Midbrain (tissue), 1 donor: ENCODE results near the gene CTIF.

Experiments used
- DNase-seq: peaks from one replicate; lab custom pipeline; 2025; lab: John Stamatoyannopoulos, UW

The CTIF gene

DNA sequence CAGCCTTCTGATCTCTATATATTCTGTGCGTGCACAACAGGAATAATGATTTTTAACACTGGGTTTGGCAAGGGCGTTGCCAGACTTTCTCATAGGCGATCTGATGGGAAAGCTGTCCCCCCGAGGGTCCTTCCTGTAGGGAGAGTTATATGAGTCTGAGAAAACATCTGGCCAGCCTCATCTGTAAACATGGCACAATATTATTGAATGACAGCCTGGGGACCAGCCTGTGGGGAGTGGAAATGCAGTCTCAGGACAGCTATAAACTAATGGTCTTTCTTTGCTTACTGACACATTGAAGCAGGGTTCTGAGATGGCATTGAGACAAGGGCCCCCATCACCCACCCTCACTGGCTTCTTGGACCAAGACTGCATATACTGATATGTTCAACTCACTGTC is 62.5 kb downstream of the CTIF start:
- no peak for DNase-seq

- no peak for DNase-seq
These were observed 64.0 kb downstream of the CTIF start for GRCh38 chr18:48602759-48603390.

GRCh38 chr18:48605408-48605845 is 66.6 kb downstream of the CTIF start:
- DNase-seq, result no peak

- DNase-seq, result peak; percentile 39
These were observed 68.5 kb downstream of the CTIF start for GRCh38 chr18:48607056-48607984.

- peak; percentile 34 for DNase-seq
These were observed 69.8 kb downstream of the CTIF start for GRCh38 chr18:48608581-48608980.

- no peak for DNase-seq
These were observed 70.3 kb downstream of the CTIF start for GRCh38 chr18:48609114-48609513.

DNA sequence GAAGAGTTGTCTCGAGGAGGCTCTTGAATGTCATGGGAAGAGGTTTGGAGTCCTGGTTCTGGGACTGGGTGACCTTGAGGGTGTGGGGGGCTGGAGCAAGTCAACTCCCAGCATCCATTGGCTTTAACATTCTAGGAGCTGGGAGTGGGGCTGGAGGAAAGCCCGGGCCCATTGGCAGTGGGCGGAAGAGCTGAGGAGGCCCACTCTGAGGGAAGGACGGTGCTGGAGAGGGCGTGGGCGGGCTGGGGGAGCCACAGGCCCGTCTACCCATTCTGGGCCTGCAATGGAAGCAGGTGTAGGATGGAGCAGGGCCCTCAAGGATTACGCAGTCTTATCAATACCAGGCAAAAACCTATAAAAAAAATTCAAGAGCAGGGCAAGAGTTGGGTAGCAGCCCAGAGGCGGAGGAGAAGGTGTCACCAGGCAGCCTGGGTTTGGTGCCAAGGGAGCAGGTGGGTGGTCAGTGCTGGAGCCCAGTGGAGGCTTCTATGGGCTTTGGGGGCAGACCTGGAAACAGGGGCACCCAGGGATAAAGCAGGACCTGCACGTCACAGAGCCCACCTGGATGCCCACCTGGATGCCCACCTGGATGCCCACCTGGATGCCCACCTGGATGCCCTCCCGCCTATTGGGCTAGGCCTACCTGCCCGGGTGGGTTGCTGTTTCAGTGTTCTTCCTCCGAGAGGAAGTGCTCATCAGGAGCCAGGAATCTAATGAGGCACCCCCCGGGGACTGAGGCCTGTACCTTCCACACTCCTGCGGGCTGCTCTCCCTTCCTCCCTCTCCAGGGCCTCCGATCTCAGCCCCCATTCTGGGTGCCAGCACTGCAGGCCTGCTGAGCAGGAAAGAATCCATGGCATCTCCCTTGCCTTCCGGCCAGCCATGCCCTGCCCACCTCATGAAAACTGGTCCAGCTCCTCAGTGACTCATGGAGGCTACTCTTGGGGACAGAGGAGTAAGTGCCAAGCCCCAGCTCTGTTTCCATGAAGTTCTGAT is 71.3 kb downstream of the CTIF start:
- DNase-seq, result no peak

DNA sequence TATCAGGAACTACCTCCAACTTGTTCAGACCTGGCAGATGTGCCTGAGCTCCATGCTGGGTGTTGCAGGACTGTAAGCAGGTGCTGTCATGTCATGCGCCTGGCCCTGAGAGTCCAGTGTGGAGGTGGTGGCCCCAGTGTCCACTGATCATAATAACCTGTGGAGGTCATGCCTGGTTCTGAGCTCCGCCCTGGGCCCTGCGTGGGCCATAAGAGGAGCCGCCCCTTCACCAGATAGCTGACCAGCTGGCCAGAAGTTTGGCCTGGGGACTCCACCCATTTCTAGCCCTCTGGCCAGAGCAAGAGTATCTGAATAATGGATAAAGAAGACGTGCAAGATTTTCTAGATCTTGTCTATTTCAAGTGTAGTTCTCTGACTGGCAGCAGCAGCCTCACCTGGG is 72.4 kb downstream of the CTIF start:
- no peak for DNase-seq

DNA sequence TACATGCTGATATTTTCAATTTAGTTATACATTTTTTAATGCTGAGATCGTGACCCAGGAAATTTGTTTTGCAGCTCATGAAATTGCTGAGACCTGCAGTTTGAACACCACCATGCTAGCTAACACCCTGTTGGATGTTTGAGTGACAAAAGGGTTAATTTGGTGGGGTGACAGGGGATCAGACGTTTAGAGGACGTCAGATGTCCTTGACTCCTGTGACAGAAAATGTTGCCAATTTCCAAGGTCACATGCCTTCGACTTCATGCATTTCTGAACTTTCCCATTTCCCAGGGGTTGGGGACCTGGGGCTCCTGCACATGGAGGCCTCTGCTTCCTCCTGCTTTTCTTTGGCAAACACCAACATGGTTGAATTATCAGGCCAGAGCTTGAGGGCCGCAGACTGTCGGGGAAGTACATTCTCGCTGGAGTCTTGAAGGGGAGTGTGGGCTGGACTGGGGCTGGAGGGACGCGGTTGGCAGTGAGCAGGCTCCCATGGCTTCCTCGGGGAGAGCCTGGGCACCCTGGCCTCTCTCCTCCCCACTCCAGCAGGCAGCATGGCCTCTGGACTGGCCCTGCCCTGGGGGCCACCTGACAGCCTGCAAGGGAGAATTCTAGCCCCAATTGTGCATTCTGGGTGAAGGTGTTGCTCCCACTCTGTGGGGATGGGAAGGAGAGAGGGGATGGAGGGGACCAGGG is 73.1 kb downstream of the CTIF start:
- DNase-seq, result no peak

GRCh38 chr18:48612511-48612910 is 73.7 kb downstream of the CTIF start:
- DNase-seq, result no peak

GRCh38 chr18:48612917-48613316 is 74.1 kb downstream of the CTIF start:
- DNase-seq, result peak; percentile 30

DNA sequence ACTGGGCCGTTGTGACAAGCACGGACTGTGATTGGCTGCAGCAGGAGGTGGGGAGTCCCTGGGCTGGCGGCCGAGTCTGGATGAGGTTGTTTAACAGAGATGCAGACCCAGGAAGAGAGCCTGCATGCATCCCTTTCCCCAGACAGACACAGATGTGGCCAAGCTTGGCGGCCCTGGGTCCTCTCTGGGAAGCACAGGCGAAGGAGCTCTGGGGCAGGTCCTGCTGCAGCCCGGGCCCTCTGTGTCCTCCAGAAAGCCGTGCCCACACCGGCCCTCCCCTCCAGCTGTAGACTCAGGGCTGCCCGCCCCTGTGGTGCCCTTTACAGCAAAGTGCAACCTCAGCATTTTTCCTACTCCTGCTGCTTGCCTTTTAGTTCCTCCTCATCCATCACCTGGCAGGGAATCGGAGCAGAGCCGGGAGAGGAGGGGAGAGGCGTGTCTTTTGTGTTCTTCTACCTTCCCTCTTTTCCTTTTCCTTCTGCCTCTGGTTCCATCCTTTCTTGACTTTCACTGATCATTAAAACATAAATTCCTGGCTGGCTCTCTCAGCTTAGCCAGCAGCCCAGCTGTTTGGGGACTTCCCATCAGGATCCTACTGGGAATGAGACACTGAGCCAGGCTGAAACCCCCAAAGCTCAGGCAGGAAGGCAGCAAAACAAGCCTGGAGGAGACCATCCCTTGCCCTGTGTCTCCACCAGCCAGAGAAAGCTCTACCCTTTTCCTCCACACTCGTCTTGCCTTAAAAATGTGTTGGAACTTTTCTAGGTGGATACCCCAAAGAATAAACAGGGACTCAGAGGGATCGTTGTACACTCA is 75.0 kb downstream of the CTIF start:
- peak; percentile 88 for DNase-seq

DNA sequence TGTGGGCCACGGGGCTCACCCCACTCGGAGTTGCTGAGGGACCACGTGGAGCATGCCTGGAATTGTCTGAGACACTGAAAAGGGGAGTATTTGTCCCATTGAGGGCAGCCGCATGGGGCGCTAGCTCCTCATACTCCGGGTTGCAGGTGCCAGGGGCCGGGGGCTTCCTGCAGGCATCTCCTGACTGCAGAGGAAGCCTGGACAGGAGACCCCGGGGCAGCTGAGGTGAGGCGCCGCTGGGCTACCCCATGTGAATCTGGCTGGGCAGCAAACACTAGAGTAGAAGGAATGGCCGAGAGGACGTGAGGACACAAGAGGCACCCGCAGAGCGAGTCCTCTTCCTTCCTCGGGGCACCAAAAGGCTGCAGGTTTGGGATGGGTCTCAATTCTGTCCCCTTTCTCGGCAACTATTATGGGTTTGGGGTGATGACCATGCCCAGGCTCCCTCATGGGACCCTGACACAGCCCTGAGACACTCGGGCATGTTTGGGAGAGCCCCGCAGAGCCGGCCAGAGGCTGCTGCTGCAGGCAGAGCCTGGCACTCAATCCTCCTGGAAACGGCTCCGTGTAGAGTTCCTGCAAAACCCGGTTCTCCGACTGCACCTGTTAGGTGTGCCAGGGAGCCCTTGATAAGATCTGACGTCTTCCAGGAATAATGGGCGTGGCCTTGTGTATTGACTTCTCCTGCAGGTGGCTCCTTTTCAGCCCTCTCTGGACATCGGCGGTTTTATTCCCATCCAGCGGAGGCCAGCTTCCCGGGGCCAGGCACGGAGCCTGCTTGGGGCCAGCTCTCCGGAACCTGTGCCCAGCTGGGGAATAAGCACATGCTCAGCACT is 77.0 kb downstream of the CTIF start:
- no peak for DNase-seq

DNA sequence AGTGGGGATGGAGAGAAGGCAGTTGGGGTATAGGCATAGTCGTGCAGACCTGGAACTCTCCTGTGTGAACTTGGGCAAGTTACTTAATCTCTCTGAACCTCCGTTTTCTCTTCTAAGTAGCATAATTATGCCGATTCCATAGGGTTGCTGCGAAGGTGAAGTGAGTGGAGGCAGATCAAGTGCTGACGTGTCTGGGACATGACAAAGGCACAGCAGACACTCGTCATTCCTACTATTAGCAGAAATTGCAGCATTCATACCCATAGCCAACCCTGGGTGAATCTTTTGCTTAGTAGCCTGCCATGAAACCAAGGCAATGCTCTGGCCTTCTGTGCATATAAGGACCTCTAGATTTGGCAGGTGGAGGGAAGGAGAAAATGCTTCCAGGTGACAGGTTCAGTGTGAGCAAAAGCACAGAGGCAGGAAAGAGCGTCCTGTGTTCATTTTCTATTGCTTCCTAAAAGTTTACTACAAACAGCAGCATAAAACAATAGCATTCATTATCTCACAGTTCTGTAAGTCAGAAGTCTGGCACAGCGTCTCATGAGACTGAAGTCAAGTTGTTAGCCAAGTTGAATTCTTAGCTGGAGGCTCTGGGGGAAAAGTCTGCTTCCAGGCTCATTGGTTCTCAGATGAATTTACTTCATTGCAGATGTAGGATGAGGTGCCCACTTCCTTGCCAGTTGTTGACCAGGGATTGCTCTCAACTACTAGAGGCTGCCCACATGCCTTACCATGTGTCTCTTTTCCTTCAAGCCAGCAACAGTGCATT is 77.8 kb downstream of the CTIF start:
- peak; percentile 15 for DNase-seq

DNA sequence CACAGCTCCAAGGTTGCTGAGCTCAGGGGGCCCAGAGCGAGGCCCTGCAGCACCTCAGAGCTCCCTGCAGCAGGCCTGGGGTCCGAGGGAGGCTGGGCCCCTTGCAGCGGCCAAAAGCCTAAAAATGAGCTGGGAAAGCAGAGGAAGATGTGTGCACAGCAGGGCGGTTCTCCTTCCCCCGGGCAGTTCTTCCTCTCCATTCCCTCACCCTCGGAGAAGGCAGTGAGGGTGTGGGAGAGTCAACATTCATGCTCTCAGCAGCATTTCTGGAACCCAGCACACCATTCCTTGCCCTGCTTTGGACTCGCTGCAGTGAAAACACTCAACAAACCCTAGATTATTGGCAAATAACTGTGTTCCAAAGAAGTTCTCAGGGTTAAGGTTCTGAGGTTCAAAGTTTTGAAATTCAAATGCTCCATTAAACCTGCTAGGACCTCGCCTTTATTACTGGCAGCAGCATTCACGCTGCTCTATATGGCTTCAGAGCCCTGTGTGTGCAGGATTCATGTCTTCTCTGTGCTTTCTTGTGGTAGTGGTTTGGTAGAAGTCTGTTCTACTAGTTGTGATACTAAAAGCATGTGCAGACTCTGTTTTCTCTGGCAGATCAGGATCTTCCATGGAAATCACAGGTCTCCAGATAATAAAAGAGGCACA is 79.1 kb downstream of the CTIF start:
- no peak for DNase-seq

DNA sequence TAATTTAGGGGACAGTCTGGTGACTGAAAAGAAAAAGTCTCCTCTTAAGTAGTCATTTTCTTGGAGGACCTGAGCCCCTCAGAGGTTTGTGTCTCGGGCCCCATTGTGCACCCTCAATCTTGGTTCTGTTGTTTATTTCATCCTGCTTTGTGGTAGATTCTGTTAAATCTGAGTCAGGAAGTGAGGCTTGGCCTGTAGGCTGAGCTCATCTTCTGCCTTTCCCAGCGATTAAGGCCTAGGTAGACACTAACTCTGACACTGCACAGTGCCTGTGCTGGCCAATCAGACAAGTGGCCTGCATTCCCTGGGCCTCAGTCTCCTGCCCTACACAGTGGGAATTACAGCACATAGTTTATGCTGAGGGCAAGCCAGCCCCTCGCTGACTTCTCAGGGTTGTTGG is 80.2 kb downstream of the CTIF start:
- no peak for DNase-seq

DNA sequence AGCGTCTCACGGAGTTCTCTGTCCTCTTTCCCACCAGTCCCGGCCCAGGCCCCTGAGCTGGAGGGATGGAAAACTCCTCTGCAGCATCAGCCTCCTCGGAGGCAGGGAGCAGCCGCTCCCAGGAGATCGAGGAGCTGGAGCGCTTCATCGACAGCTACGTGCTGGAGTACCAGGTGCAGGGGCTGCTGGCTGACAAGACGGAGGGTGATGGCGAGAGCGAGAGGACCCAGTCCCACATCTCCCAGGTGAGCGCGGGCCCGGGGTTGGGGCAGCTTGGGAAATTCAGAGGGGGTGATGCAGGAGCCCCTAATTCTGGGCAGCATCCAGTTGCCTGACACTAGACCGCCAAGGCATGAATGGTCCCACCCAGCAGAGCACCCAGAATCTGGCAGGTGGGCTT is 80.7 kb downstream of the CTIF start:
- no peak for DNase-seq

GRCh38 chr18:48620071-48620470 is 81.2 kb downstream of the CTIF start:
- DNase-seq, result no peak
